HFFc6 (cell line): ENCODE results near the gene BCLAF1. TPM values are rescaled to one million over a fixed set of nuclear protein-coding genes. Genes with fewer than 3 reads are reported as not detected.

Source experiments
- DNase-seq: peaks from one replicate; pipeline ENCODE4 v3.0.0-alpha.2; 2018
- H3K27ac Mint-ChIP-seq: 2 replicates; pipeline ENCODE4 v1.8.0; 2020; ENCODE audit warnings: mild to moderate bottlenecking, mixed read lengths
- H3K27me3 Mint-ChIP-seq: 2 replicates; pipeline ENCODE4 v1.8.0; 2021; ENCODE audit warnings: mild to moderate bottlenecking, moderate library complexity, mixed read lengths; ENCODE audit not compliant: insufficient read depth
- H3K36me3 Mint-ChIP-seq: 2 replicates; pipeline ENCODE4 v1.8.0; 2021; ENCODE audit warnings: low read depth, mixed read lengths
- H3K4me1 Mint-ChIP-seq: 2 replicates; pipeline ENCODE4 v1.8.0; 2020; ENCODE audit warnings: low read depth, mixed read lengths
- H3K4me3 Mint-ChIP-seq: 2 replicates; pipeline ENCODE4 v1.8.0; 2020; ENCODE audit warnings: mild to moderate bottlenecking, moderate library complexity, mixed read lengths
- H3K9me3 Mint-ChIP-seq: 2 replicates; pipeline ENCODE4 v1.8.0; 2020; ENCODE audit warnings: mild to moderate bottlenecking, mixed read lengths
- CTCF ChIP-seq: fragments of 200-600 bp; sonication (generic); IDR thresholded peaks from 2 replicates; pipeline ENCODE4 v1.5.0; 2021; ENCODE audit warnings: antibody characterized with exemption, mild to moderate bottlenecking
- total RNA-seq, 6 experiments: library from RNA; stranded (reverse); fragmentation: NEBNext Ultra II Directional; extraction: Animal tissue kit (Norgen Biotek cat#: 25700); gene quantifications; 2 replicates in 1 of 6; 3 replicates in 5 of 6; pipeline ENCODE4 v1.2.3, GENCODE V29; 2021

The BCLAF1 gene
- total RNA-seq, 6 experiments from 2014 or later, result 136 to 164 (median 153) TPM

GRCh38 chr6:136213853-136214252, 75.8 kb downstream of the BCLAF1 start:
- no peak for DNase-seq
- H3K27ac Mint-ChIP-seq, result no peak overlapping the region
- H3K27me3 Mint-ChIP-seq, result no peaks in the 10 kb centered on the region; the same call in 1 of the 2 replicates
- no peak for TF ChIP-seq CTCF
- no peaks in the 10 kb centered on the region for H3K4me1 Mint-ChIP-seq
- H3K4me3 Mint-ChIP-seq, result no peak overlapping the region
- no peaks in the 10 kb centered on the region for H3K36me3 Mint-ChIP-seq
- no peaks in the 10 kb centered on the region for H3K9me3 Mint-ChIP-seq

- no peak for DNase-seq
- Mint-ChIP-seq H3K9me3 (no peaks in the 10 kb centered on the region), H3K4me3 (no peak overlapping the region), H3K27me3 (no peaks in the 10 kb centered on the region; the same call in 1 of the 2 replicates), H3K36me3 (no peaks in the 10 kb centered on the region), H3K4me1 (no peaks in the 10 kb centered on the region), H3K27ac (no peak overlapping the region)
- TF ChIP-seq CTCF, result no peak
Measured at GRCh38 chr6:136213012-136213539, 76.6 kb downstream of the BCLAF1 start.

- Mint-ChIP-seq H3K4me3 (no peak overlapping the region), H3K9me3 (no peaks in the 10 kb centered on the region), H3K36me3 (no peaks in the 10 kb centered on the region), H3K27me3 (no peaks in the 10 kb centered on the region; the same call in 1 of the 2 replicates), H3K4me1 (no peaks in the 10 kb centered on the region), H3K27ac (no peak overlapping the region)
- no peak for DNase-seq
- no peak for TF ChIP-seq CTCF
Measured at GRCh38 chr6:136212608-136213007, 77.0 kb downstream of the BCLAF1 start.

- TF ChIP-seq CTCF, result no peak
- no peak overlapping the region for H3K27ac Mint-ChIP-seq
- no peak overlapping the region for H3K4me3 Mint-ChIP-seq
- no peaks in the 10 kb centered on the region; the same call in 1 of the 2 replicates for H3K27me3 Mint-ChIP-seq
- H3K4me1 Mint-ChIP-seq, result no peaks in the 10 kb centered on the region
- DNase-seq, result no peak
- no peaks in the 10 kb centered on the region for H3K36me3 Mint-ChIP-seq
- H3K9me3 Mint-ChIP-seq, result no peaks in the 10 kb centered on the region
Measured at GRCh38 chr6:136210398-136211165, 79.1 kb downstream of the BCLAF1 start.

GRCh38 chr6:136209496-136209895, 80.2 kb downstream of the BCLAF1 start:
- Mint-ChIP-seq H3K4me3 (no peak overlapping the region), H3K36me3 (no peaks in the 10 kb centered on the region), H3K4me1 (no peaks in the 10 kb centered on the region), H3K9me3 (no peaks in the 10 kb centered on the region), H3K27ac (no peak overlapping the region), H3K27me3 (no peaks in the 10 kb centered on the region; the same call in 1 of the 2 replicates)
- no peak for TF ChIP-seq CTCF
- DNase-seq, result no peak
